Esophagus squamous epithelium (tissue), 5 donors: ENCODE data around the gene TGFBR3. TPM values are rescaled to one million over a fixed set of nuclear protein-coding genes. Genes with fewer than 3 reads are reported as not detected.

Source experiments
- DNase-seq: peaks from one replicate; lab custom pipeline; 2025; lab: John Stamatoyannopoulos, UW
- H3K27ac ChIP-seq, 4 donors: fragments of 200-600 bp; sonication (generic); one replicate each; pipeline ENCODE4 v1.5.1; 2016 to 2019; ENCODE audit warnings: mild to moderate bottlenecking in 1 of 4
- H3K27me3 ChIP-seq, 4 donors: fragments of 200-600 bp; sonication (generic); 1 replicate in 3 of 4; 2 replicates in 1 of 4; pipeline versions ENCODE4 v1.5.1 to v1.6.0; 2017 to 2021; ENCODE audit warnings: antibody characterized with exemption in 1 of 4
- H3K36me3 ChIP-seq, 3 donors: fragments of 200-600 bp; sonication (generic); one replicate each; pipeline ENCODE4 v1.5.1; 2016 to 2019
- H3K4me1 ChIP-seq, 3 donors: fragments of 200-600 bp; sonication (generic); one replicate each; pipeline ENCODE4 v1.5.1; 2017 to 2019
- H3K4me3 ChIP-seq, 4 donors: fragments of 200-600 bp; sonication (generic); 1 replicate in 3 of 4; 2 replicates in 1 of 4; pipeline ENCODE4 v1.5.1; 2016 to 2019; ENCODE audit warnings: mild to moderate bottlenecking in 2 of 4, moderate library complexity in 1 of 4
- H3K9me3 ChIP-seq, 3 donors: fragments of 200-600 bp; sonication (generic); one replicate each; pipeline ENCODE4 v1.5.1; 2016 to 2019
- CTCF ChIP-seq, 6 experiments: fragments of 450-650 bp in 4 of 6; fragments of 200-600 bp in 2 of 6; sonication (generic) in 2 of 6; IDR thresholded peaks; one replicate each; pipeline ENCODE4 v1.5.1; 2016 to 2019; ENCODE audit warnings: antibody characterized with exemption in 6 of 6, mild to moderate bottlenecking in 4 of 6, moderate library complexity in 4 of 6
- POLR2A ChIP-seq, 4 donors: fragments of 450-650 bp; IDR thresholded peaks; one replicate each; pipeline ENCODE4 v1.6.1; 2017; ENCODE audit warnings: antibody characterized with exemption in 4 of 4, mild to moderate bottlenecking in 4 of 4, moderate library complexity in 3 of 4
- WGBS, 2 donors: methylation state at CpG; one replicate each; pipeline ENCODE4 v1.1.5; 2018; 5-methylcytosine and 5-hydroxymethylcytosine counted together
- intact Hi-C: fragments of 100-400 bp; cut with DNase I; formaldehyde crosslinking; loops from one replicate; pipeline ENCODE4 v1.15.0; 2022
- total RNA-seq, 4 donors: library from RNA; depleted of rRNA; stranded (reverse); fragments of >200 nt; gene quantifications; one replicate each; pipeline ENCODE4 v1.1.0, GENCODE V29; 2016
- donor health status: DM: yes; HTN: yes; CAD: no.

TGFBR3 gene
- total RNA-seq, 4 donors from 2014 or later: 11.3 to 119 (median 30.7) TPM

DNA sequence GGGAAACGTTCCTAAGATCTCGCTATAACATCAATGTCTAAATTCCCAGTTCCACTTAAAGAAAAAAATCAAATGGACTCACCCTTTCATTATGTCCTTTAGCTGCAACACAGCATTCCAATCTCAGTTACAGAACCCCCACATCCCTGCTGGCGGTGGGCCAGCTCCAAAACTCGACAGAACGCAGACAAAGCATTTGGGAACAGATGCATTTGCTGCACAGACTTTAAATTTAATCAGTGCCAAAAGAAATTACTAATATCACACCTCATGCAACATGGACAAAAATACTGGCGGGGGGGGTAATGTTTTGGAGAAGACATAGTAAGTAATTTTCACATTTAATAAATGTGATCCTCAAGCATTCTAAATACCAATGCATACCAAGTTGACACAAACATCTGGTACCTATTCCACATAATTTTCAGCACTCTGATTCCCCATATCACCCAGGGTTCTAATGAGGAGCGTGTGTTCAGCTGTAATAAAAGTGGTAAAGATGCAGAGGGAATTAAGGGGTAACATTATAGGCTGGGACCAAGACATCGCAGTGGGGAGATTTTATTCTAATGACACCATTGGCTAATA is 79.7 kb downstream of the TGFBR3 start:
- no peak for DNase-seq
- 50 to 53% methylated on average over 8 of the region's 8 CpGs for WGBS, 2 donors
- H3K9me3 ChIP-seq: no peaks in the 10 kb centered on the region
- peaks cover 20 to 99% (median 47%) of the 10 kb centered on the region in 3 donors for H3K4me1 ChIP-seq
- intact Hi-C loops: no loop called here
- no peak overlapping the region for H3K4me3 ChIP-seq
- no peaks in the 10 kb centered on the region for H3K36me3 ChIP-seq
- no peaks in the 10 kb centered on the region for H3K27me3 ChIP-seq
- TF ChIP-seq POLR2A (IDR thresholded peaks at IDR 0.05): no peak
- no peak for TF ChIP-seq CTCF (IDR thresholded peaks at IDR 0.05)
- H3K27ac ChIP-seq: peak overlapping the region in 3 of 4 donors; percentile 46 to 83 (median 78)

DNA sequence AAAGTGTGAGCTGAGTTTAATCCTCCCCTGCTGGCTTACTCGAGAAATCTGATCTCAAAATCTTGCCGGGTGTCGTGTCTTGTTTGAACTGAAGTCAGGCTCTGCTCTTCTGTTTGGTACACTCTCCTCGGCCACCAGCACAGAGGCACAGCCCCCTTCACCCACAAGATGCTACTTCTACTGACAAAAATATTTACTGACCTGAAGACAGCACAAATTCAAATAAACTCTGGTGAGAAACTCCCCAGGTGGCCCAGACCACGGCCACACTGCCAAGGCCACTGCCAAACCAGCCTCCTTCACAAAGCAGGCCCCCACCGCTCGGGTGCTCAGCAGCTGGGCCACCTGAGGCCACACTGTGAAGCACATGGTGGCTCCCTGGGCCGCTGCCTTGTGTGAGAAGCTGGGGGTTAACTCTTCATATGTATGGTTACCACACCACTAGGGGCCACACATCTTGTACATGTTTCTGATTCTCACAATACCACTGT is 80.6 kb downstream of the TGFBR3 start:
- no peaks in the 10 kb centered on the region for H3K36me3 ChIP-seq
- H3K4me3 ChIP-seq: no peak overlapping the region
- H3K9me3 ChIP-seq: no peaks in the 10 kb centered on the region
- H3K27ac ChIP-seq: peak overlapping the region; percentile 56 to 83 (median 79)
- H3K4me1 ChIP-seq: peaks cover 20 to 94% (median 47%) of the 10 kb centered on the region in 3 donors
- no peaks in the 10 kb centered on the region for H3K27me3 ChIP-seq
- TF ChIP-seq POLR2A (IDR thresholded peaks at IDR 0.05): no peak
- TF ChIP-seq CTCF (IDR thresholded peaks at IDR 0.05): no peak
- WGBS, 2 donors: 66 to 79% methylated on average over 7 to 8 of the region's 8 CpGs
- DNase-seq: no peak
- intact Hi-C loops: no loop called here

- TF ChIP-seq POLR2A (IDR thresholded peaks at IDR 0.05) (no peak), CTCF (IDR thresholded peaks at IDR 0.05) (no peak)
- Histone ChIP-seq H3K9me3 (no peaks in the 10 kb centered on the region), H3K36me3 (no peaks in the 10 kb centered on the region), H3K27ac (peak overlapping the region; percentile 56 to 83 (median 79)), H3K4me1 (peaks cover 20 to 91% (median 49%) of the 10 kb centered on the region in 3 donors), H3K27me3 (no peaks in the 10 kb centered on the region), H3K4me3 (peak overlapping the region in 1 of 4 donors; percentile 8)
- no peak for DNase-seq
- intact Hi-C loops: no loop called here
- whole genome bisulfite sequencing, 2 donors: 41 to 66% methylated on average over 12 to 13 of the region's 13 CpGs
These were observed 81.4 kb downstream of the TGFBR3 start for GRCh38 chr1:91804546-91805023.

DNA sequence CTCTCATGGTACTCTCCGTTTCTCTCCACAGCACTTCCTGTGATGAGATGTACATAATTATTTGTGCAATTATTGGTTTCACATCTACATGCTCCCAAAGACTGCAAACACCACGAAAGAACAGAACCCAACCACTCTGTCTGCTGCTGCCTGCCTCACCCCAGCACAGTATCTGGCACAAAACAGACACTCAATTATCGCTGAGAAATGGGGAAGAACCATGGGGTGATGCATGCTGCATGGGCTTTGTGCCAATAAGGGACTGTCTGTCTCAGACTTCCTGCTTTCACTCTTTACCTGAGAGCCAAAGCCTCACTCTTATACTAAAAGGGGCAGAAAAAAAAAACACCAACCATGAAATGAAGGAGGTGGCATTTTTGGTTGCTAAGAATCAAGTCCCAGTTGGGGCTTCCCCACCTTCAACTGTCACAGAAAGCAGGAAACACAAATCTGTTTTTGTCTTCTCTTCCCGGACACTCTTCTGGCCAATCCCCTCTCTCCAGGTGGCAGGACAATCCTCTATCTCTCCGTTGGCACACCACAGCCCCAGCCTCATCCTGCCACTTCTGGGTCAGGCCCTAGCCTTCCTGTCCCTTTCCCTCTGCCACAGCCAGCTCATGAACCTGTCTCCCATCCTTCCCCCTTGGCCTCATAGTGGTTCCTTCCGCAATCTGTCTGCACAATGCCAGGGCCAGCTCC is 82.0 kb downstream of the TGFBR3 start:
- no peak for TF ChIP-seq POLR2A (IDR thresholded peaks at IDR 0.05)
- no peak for TF ChIP-seq CTCF (IDR thresholded peaks at IDR 0.05)
- Histone ChIP-seq H3K36me3 (no peaks in the 10 kb centered on the region), H3K27ac (peak overlapping the region; percentile 56 to 83 (median 79)), H3K27me3 (no peaks in the 10 kb centered on the region), H3K9me3 (no peaks in the 10 kb centered on the region), H3K4me1 (peaks cover 20 to 91% (median 55%) of the 10 kb centered on the region in 3 donors), H3K4me3 (peak overlapping the region in 1 of 4 donors; percentile 8)
- no peak for DNase-seq
- 16 to 27% methylated on average over 6 of the region's 6 CpGs for WGBS, 2 donors
- intact Hi-C loops: no loop called here

- no peaks in the 10 kb centered on the region for H3K36me3 ChIP-seq
- TF ChIP-seq CTCF (IDR thresholded peaks at IDR 0.05) (no peak), POLR2A (IDR thresholded peaks at IDR 0.05) (no peak)
- whole genome bisulfite sequencing, 2 donors: 74 to 77% methylated on average over 6 to 7 of the region's 8 CpGs
- H3K9me3 ChIP-seq: no peaks in the 10 kb centered on the region
- H3K27ac ChIP-seq: peak overlapping the region; percentile 28 to 83 (median 79)
- DNase-seq: no peak
- intact Hi-C loops: no loop called here
- H3K4me1 ChIP-seq: peaks cover 20 to 91% (median 64%) of the 10 kb centered on the region in 3 donors
- H3K27me3 ChIP-seq: no peaks in the 10 kb centered on the region
- H3K4me3 ChIP-seq: no peak overlapping the region
These were observed 82.8 kb downstream of the TGFBR3 start for GRCh38 chr1:91803123-91803522.
